Endometrial microvascular endothelial cells (primary cell): Measurements from ENCODE around the gene NEK7. TPM values are rescaled to one million over a fixed set of nuclear protein-coding genes. Genes with fewer than 3 reads are reported as not detected.

Experiments
- in situ Hi-C: cut with HindIII; loops from 2 replicates; pipeline ENCODE4 v1.10.0; 2017; ENCODE audit warnings: low sequenced_read_pairs, low pct_unique_long_range_greater_than_20kb; ENCODE audit errors: inconsistent ontology term
- total RNA-seq: library from RNA; depleted of rRNA; stranded (reverse); fragments of >200 nt; gene quantifications from one replicate; pipeline ENCODE4 v1.2.3, GENCODE V29; 2015; ENCODE audit errors: inconsistent ontology term

Gene NEK7
- total RNA-seq, 1 donor from 2014 or later = 38.7 TPM

DNA sequence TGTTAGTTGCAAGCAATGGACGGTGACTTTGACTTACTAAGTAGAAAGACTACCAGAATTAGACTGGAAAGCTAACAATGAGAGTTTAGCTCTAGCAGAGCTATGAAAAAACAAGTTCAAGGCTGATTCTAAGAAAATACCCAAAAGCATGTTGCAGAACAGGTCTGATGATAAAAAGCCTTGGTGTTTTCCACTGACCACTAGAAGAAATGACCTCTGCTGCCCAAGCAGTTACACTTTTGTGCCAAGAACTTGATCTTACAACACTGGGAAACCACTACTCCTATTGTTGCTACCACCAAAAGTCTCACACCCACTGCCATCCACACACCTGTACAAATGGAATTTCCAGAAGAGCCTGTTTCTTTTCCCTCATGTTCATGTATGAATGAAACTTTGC is 21.4 kb upstream of the NEK7 start:
- in situ Hi-C loops = no loop called here

DNA sequence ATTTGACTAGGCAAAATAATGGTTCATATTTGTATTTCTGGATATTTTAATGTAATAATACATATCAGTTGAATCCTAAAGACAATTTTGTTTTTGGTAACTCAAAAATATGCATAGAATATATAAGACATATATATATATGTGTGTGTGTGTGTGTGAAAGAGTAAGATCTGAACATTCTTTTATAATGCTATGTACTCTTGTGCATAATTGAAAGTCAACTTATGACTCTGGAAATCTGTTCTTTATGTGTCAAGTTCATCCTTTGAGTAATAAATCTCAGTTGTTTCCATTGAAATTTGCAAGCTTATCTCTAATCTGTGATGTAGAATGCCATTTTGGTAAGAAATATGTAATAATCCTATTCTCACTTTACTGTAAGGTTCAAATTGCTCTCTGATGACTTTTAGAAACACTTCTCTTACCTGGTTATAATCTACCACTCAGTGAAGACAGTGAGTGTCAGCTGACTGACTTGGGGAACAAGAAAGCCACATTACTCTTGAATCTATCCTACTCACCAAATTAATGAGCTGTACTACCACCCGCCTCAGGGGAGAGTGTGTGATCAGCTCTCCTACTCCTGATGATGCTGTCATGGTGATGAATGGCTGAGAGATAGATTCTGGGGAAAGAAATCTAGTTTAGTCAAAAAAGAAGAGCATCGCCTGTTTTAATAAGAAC is 15.0 kb upstream of the NEK7 start:
- in situ Hi-C loops = no loop called here

- in situ Hi-C loops = no loop called here
Observed at GRCh38 chr1:198143797-198144196, 13.0 kb upstream of the NEK7 start.

DNA sequence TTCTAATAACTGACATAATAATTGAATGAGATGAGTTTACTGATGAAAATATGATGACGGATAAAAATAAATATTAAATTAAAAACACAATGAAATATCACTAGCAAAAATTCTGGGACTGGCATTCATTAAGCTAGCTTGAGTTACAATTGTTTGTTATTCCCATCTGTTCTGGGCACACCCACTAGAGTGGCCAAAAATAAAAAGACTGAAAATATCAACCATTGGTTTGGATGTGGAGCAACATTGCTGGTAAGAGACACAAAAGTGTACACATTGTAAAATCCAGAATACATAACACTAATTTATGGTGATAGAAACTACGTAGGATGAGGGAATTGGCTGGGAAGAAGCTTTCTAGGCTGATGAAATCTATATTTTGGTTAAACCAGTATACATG is 9.6 kb upstream of the NEK7 start:
- in situ Hi-C loops = no loop called here

GRCh38 chr1:198150369-198150768 is 6.4 kb upstream of the NEK7 start:
- in situ Hi-C loops = no loop called here

- in situ Hi-C loops = no loop called here
Observed at GRCh38 chr1:198151688-198152087, 5.1 kb upstream of the NEK7 start.

DNA sequence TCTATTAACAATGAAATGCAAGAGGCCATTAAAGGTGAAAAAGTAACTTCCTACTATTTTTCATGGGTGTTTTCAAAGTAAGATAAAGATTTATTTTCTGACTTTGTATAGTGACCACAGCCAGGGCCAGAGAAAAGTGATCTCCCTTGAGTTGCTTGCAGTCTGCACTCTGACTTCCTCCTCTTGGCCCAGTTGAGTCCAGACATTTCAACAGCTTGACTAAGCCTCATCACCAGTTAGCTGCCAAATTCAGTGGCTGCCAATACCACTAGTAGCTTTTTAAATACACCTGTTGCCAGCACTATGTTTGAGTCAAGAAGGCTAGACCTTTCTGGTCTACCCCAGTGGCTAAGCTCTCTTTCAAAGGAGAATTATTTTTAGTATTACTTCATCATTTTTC is 3.7 kb upstream of the NEK7 start:
- in situ Hi-C loops = no loop called here

GRCh38 chr1:198153804-198154203 is 3.0 kb upstream of the NEK7 start:
- in situ Hi-C loops = no loop called here

- in situ Hi-C loops = no loop called here
Observed at GRCh38 chr1:198155253-198155652, 1.5 kb upstream of the NEK7 start.

GRCh38 chr1:198156111-198156744 is 570 bp upstream of the NEK7 start:
- in situ Hi-C loops = no loop called here

DNA sequence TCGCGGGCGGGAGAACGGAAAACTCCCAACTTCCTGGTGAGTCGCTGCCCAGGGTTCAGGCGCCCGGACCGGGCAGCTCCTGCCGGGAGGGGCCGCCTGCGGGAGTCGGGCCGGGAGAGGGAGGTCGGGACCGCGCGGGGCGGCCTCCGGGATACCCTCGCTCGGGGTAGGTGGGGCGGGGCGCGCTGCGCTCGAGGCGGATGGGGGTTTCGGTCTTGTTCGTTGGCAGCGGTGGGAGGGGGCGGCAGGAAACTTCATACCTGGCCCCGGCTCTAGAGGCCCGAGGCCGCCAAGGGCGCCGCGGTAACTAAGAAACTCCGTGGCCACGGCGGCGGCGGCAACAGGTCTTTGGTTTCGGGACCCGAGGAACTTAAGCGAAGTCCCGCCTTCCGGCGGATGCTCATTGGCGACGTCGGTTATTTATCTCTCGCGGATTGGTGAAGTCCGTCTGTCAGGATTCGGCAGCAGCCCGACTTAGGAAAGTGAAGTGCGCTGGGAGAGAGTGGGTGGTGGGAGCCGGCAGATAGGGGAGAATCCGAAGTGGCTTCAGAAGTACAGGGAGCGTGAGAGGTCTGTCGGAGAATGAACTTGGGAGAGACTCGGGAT is 546 bp downstream of the NEK7 start:
- in situ Hi-C loops = no loop called here

DNA sequence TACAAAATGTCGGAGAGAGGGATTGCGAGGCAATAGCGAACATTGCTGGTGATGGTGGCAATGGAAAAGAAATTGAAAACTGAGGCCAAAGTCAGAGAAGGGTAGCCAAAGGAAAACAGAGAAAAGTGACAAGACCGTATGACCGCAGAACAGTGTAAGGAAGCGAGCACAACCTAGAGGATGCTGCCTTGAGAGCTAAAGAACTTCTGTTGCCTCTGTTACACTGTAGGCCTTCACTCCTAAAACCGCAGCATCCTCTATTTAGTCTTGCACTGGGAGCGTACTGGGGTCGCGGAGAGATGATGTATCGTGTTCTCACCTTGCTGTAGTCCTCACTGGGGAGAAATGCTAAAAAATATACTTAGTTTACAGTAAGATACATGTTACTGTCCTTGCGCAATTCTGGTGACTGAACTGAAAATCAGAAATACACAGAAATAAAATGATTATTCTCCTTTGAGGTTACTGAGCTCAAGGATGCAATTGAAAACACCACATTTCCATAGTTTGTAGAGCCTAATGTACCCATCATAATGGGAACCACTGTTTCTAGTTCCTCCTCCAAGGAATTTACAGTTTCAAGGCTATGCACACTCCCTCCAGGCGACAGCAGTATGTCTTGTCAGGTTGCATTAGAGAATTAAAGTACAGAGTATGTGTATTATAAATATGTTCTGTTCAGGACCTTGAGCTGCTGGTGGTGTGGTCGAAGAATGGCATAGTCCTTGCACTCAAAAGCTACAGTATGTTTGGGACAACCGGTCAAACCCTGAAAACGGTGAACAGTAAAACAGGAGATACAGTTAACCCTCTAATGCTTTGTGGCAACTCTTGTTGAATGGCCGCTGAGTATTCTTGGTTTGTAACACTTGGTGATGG is 1.3 kb downstream of the NEK7 start:
- in situ Hi-C loops = no loop called here

- in situ Hi-C loops = no loop called here
Observed at GRCh38 chr1:198158735-198159589, 2.2 kb downstream of the NEK7 start.

- in situ Hi-C loops = no loop called here
Observed at GRCh38 chr1:198160222-198160621, 3.4 kb downstream of the NEK7 start.

- in situ Hi-C loops = no loop called here
Observed at GRCh38 chr1:198160946-198161614, 4.3 kb downstream of the NEK7 start.

GRCh38 chr1:198161718-198162090 is 4.9 kb downstream of the NEK7 start:
- in situ Hi-C loops = no loop called here

DNA sequence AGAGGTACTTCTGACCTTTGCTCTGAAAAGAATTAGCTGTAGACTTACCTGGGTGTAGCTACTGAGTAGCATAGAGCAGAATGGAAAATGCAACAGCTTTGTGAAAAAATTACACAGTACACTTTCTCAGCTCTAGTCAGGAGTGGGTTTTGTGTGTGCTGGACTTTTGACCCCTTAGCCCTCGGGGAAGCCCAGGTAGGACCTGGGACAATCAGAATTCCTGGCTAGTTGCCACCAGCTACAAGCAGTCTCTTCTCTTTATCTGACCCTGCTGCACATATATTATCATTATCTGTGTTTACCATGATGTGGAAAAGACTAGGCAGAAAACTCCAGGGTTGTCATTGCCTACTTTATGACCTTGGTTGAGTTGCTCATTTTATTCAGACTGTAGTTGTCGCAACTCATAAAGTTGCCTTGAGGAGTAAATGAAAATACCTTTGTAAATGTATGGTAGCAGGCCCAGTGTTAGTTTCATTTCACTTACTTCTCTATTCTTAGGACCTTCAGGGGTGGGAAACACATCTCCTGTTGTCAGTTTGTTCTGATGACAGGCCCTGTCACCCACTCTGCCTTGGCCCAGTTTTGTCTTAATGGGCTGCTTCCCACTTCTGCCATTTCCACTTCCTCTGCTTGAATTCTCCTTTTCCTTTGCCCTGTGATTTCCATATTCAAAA is 5.4 kb downstream of the NEK7 start:
- in situ Hi-C loops = no loop called here
